GM12872 (cell line): ENCODE results near the gene POMT2.

ENCODE experiments used
- TF ChIP-seq, protein P1 (sequence below): IDR thresholded peaks from 3 replicates; pipeline ENCODE4 v1.5.1; 2011; ENCODE audit warnings: low read depth, mild to moderate bottlenecking, low read length, moderate library complexity; ENCODE audit not compliant: insufficient read depth

POMT2 gene

DNA sequence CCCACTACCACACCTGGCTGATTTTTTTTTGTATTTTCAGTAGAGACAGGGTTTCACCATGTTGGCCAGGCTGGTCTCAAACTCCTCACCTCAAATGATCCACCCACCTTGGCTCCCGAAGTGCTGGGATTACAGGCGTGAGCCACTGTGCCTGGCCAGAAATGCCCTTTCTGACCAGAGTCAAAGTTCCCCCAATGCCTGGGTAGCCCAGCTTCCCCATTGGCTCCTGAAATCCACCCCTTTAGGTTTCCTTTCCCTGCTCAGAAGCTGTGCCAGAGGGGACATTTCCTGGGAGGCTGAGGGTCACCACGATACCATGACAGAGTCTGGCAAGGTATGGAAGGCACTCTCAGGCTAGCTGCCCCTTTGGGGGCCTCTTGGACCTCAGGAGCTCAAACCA, 3.6 kb upstream of the POMT2 start:
- TF ChIP-seq, protein P1, sequence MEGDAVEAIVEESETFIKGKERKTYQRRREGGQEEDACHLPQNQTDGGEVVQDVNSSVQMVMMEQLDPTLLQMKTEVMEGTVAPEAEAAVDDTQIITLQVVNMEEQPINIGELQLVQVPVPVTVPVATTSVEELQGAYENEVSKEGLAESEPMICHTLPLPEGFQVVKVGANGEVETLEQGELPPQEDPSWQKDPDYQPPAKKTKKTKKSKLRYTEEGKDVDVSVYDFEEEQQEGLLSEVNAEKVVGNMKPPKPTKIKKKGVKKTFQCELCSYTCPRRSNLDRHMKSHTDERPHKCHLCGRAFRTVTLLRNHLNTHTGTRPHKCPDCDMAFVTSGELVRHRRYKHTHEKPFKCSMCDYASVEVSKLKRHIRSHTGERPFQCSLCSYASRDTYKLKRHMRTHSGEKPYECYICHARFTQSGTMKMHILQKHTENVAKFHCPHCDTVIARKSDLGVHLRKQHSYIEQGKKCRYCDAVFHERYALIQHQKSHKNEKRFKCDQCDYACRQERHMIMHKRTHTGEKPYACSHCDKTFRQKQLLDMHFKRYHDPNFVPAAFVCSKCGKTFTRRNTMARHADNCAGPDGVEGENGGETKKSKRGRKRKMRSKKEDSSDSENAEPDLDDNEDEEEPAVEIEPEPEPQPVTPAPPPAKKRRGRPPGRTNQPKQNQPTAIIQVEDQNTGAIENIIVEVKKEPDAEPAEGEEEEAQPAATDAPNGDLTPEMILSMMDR = no peak

DNA sequence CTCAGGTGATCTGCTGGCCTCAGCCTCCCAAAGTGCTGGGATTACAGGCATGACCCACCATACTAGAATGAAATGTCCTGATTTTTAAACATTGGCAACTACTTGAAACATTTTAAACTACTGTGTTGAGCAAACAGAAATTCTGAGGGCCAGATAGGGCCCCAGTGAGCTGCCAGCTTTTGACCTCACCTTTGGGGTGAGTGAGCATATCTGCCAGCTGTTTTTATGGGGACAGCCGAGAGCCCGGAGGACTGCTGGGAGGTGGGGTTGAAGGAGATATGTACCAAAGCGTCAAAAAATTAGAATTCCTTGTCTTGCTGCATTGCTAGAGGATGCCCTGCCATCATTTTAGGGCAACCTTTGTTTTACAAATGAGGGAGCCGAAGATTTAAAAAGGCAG, 2.9 kb upstream of the POMT2 start:
- TF ChIP-seq, protein P1 = no peak

DNA sequence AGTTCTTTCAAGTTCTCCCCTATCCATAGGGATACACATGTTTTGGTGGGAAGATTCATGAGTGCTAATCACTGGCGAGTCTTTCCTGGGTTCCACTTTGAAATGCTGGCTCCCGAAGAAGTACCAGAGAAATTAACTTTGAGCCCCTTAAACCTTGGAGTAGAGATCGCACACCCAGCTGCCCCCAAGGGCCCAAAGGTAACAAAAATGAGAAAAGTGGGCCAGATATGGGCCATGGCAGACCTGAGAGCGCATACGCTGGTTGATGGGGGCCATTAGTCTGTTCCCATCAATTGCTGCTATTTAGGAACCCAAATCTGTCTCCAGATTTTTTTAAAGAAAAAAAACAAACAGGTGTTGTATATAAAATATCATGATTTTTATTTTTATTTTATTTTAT, 2.3 kb upstream of the POMT2 start:
- TF ChIP-seq, protein P1 = no peak

DNA sequence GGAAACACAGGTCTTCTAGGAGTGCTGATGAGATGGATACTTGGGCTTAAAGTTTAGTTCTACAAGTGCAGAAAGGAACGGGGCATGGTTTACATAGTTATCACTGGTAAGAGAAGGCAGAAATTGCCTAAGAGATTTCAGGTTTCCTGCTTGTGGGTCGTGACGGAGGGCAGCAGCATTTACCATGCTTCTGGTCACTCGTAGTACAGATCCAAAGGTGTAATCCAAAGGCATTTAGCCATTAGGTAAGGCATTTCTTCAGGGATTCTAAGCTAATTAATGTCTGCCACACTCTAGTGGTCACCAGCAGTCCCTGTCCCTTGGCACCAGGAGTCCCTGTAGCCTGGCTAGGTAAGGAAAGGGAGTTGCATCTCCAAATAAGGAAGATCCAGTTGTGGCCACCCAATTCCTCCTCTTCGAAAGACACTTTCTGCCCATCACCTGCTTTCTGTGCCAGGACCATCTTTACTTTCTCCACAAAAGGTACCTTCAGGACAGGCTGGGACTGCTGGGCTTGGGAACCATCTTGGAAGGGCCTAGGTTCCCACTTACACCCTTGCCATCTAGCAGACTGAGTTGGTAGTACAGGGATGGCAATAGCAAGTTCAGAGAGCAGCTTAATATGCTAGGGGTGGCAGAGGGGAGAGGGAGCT, 1.7 kb upstream of the POMT2 start:
- TF ChIP-seq, protein P1 = no peak

DNA sequence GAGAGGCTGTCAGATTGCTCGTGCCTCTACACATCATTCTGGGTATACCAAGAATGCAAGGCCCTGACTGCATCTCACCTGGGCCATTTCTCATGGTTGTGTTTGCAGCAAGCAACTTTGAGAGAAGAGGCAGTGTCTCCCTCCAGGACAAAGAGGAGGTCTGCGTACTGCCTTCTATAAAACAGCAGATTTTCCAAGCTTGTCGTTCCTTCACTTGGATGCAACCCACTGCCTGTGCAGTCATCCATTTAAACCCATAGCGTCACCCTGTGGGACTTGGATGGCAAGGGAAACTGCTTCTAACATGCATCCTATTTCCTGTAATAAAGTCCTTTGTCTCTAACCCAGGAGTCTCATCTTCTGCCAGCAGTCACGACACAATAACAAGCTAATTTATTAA, 1.3 kb downstream of the POMT2 start:
- TF ChIP-seq, protein P1 = no peak

DNA sequence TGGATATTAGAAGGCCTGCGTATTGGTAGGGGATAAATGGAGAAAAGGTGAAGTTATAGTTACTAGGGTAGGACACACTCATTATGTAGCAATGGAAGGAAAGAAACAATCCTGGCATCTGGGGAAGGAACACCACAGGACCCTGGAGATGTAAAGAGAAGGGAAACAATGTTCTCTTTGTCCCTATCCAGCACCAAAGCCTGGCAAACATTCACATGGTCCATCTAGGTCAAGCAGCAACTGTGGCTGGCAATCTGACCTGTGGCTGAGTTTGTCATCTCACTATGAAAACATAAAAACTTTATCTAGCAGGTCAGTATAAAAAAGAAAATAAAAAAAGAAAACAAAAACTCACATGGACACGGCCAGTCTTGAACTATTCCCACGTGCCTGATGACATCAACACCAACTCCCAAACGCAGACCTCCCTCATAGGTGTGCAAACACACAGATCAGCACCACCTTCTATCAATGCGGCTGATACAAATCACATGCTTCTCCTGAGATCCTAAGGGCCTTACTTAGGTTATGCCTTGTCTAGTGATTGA, 2.6 kb downstream of the POMT2 start:
- TF ChIP-seq, protein P1 = no peak

DNA sequence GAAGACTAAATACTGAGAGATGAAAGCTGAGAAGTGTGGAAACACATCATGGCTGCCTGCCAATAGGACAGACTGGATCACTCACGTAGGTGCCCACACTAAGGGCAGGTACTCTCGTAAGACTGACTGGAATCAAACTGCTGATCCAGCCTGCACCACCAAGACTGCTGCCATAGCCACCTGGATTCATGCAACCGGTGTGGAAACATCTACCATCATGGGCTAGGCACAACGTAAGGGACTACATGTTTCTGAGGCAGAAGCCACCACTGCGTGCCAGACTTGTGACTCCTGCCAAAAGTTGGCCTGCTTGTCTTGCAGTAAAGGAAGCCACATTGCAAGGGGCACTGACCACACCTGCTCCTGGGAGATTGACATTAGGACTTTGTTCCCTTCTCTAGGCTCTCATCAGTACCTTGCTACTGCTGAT, 3.8 kb downstream of the POMT2 start:
- TF ChIP-seq, protein P1 = no peak
